ENCODE results near the gene IKBIP.
"Not testable (repeated sequence)": the region's sequence is repeated elsewhere in the genome, so short reads cannot be mapped to it uniquely, and the experiment has no call there.

The IKBIP gene, protein sequence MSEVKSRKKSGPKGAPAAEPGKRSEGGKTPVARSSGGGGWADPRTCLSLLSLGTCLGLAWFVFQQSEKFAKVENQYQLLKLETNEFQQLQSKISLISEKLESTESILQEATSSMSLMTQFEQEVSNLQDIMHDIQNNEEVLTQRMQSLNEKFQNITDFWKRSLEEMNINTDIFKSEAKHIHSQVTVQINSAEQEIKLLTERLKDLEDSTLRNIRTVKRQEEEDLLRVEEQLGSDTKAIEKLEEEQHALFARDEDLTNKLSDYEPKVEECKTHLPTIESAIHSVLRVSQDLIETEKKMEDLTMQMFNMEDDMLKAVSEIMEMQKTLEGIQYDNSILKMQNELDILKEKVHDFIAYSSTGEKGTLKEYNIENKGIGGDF

DNA sequence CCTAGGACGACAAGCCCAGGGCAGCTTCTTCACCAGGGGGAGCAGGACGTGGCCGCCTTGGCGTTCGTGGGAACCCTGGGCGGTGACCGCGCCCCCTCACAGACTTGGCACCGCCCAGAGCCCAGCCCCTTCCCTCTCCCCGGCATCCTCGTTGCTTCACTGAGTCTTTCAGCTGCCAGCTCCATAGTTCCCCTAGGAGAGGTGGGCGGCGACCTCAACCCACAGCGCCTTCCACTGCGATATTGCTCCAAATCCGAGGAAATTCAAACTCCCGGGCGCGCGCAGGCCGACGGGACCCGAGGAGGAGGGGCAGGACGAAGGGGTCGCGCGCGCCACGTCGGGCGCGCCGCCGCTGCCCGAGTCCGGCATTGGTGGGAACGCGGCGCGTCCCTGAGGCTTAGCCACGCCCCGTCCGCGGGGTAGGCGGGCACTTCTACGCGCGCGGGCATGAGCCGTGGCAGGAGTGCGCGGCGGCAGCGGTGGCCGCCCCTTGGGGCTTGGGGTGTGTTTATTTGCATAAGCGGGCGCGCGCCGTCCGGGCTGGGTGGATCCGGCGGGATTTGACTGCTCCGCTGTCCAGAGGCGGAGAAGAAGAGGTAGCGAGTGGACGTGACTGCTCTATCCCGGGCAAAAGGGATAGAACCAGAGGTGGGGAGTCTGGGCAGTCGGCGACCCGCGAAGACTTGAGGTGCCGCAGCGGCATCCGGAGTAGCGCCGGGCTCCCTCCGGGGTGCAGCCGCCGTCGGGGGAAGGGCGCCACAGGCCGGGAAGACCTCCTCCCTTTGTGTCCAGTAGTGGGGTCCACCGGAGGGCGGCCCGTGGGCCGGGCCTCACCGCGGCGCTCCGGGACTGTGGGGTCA, at the start of gene IKBIP, which contains the start of gene APAF1:
Gene IKBIP (minus strand): TSS at position 77 of the 860 bp plus-strand sequence. CDS start 87 bp downstream, outside the sequence.
Gene APAF1 (plus strand): TSS at position 579 of the 860 bp plus-strand sequence. CDS start 3,070 bp downstream, outside the sequence.
- peak; percentile 94 to 97 for DNase-seq

DNA sequence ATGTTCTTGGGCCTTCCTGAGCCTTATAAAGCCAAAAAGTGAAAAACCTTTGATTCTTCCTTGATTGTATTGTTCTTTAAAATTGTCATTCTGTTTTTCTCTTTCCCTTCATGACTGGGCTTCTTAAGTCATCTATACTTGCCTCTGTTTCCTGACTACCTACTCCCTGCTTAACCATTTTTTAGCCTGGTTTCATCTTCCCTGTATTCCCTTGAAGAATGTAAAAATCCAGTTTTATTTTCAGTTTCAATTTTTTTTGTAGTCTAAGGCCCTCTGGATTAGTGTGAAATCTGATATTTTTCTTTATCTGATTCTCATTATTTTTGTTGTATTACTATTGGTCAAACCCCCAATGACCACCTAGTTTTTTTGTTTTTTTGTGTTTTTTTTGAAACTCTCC, 46.8 kb upstream of the IKBIP start:
- DNase-seq = no peak

DNA sequence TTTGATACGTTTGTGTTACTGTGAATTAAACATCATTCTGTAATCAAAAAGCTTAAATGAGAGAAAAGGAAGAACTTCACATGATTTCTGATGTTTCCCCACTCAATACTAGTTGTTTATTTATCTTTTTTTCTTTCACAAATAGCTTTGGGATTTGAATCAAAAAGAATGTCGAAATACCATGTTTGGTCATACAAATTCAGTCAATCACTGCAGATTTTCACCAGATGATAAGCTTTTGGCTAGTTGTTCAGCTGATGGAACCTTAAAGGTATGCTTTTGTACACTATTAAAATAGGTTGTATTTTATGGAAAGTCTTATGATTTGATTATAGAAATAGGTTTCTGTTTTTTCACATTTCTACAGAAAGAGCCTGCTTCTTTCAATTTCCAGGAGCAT, 42.0 kb upstream of the IKBIP start:
- DNase-seq = no peak

DNA sequence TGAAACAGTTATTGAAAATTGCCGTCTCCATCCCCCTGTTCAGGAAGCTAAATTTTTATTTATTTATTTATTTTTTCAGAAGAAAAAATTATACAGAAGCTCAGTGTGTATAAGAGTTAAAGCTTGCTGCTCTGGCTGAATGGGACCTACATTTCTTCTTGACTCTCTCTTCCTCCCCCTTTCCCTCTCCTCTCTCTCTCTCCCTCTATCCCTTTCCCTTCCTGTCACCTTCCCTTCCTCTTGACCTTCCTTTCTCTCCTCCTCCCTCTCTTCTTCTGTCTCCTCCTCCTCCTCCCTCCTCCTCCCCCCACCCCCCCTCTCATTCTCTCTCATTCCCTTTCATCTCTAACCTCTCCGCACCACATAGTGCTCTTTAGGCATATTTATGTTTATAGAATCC, 39.6 kb upstream of the IKBIP start:
- no peak for DNase-seq

DNA sequence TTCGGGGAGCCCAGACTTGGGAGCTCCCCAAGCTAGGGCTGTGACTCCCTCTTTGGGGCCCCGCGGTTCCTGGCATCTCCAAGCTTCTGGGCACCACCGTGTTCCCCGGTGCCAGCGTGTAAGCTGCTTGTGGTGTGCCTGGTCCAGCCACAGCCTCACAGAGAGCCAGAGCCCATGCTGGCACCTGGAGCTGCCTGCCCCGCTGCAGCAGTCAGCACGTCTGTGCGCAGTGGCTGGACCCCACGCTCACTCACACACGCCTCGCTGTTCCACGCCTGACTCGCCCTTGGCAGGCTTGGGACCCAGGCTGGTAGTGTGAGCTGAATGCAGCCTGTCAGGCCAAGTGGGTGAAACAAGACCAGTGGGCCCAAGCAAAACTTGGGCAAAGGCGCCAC, 35.0 kb upstream of the IKBIP start:
- DNase-seq = no peak

DNA sequence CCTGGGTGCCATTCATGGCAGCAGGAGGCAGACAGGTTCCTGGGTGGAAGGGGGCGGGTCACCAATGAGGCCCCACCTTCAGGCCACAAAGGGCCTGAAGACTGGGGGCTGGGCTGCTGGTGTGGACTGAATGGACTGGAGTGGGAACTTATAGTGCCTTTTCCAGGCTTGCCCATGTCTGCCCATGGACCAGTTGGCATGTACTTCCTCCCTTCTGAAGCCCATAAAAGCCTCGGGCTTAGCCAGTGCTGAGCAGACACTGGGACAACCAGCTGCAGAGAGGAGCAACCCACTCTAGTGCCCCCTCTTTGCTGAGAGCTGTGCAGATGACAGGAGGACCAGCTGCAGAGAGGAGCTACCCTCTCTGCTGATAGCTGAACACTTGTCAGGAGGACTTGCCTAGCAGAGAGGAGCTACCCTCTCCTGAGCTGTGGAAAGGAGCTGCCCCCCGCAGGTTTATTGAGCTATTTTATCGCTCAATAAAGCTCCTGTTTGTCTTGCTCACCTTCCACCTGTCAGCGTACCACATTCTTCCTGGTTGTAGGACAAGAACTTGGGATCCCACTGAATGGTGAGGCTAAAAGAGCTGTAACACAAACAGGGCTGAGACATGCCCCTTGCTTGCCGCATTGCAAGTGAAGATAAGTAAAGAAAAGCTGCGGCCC, 34.5 kb upstream of the IKBIP start:
- no peak for DNase-seq

DNA sequence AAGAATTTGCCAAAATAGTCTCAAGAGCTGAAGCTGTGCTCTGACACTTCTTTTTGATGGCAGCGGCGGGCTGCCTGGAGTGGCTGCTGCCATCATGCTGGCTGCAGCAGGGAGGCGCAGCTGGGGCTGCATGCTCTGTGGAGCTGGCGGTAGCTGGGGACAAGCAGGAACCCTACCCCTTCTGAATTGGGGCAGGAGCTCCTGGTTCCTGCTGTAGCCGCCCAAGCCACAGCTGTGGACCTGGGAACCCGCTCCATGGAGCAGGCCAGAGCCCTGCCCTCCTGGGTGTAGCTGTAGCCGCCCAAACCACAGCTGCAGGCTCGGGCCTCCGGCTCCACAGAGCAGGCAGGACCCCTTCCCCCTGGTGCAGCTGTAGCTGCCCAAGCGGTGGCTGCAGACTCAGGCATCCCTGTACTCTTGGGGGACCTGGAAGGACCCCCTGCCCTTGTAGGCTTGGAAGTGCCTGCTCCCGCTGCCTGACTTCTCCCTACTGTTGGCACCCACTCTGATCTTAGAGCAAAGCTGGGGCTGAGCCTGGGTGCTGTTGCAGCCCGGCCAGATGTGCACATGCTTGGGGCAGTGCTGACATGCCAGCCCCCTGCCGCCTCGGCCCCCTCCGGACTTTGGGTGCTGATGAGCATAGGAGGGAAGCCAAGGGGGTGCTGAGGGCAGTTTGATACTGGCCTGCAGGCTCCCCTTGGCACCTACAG, 33.8 kb upstream of the IKBIP start:
- no peak for DNase-seq

DNA sequence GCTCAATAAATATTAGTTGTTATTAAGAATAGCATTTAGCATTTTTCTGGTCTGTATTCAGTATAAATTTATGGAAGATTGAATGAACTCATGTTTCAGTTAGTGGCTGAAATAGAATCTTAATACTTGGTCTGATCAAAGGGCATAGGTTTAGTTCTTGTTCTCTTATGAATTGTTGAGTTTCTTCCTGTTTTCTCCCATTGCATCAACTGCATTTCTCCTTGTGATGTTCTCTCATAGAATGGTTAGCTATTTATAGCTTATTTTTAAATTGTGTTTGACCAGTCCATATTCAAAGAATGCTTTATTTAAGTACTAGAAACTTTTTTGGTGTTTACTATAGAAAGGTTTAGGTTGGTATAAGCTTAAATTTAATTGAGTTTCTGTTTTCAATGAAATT, 30.3 kb upstream of the IKBIP start:
- DNase-seq = no peak

DNA sequence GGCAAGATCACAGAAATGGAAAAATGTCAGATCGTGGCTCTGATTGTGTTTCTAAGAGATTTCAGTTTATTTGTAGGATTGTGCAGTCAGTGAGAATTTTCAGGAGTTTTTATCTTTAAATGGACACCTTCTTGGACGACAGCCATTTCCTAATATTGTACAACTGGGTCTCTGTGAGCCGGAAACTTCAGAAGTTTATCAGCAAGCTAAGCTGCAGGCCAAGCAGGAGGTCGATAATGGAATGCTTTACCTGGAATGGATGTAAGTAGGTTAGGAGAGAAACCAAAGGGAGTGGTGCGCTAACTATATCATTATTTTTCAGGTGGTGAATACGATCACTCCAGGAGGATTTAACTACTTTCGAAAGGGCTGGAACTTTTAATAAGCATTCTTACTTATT, 26.9 kb upstream of the IKBIP start:
- no peak for DNase-seq

DNA sequence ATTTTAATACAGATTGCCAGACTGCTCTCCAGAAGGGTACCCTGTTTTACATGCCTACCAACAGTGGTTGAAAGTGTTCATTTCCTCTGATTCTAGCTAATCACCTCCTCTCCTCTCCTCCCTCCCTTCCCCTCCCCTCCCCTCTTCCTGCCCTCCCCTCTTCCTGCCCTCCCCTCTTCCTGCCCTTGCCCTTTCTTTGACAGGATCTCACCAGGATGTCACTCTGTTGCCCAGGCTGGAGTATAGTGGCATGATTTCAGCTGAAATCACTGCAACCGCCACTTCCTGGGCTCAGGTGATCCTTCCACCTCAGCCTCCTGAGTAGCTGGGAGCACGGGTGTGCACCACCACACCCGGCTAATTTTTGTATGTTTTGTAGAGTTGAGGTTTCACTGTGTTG, 25.2 kb upstream of the IKBIP start:
- no peak for DNase-seq

DNA sequence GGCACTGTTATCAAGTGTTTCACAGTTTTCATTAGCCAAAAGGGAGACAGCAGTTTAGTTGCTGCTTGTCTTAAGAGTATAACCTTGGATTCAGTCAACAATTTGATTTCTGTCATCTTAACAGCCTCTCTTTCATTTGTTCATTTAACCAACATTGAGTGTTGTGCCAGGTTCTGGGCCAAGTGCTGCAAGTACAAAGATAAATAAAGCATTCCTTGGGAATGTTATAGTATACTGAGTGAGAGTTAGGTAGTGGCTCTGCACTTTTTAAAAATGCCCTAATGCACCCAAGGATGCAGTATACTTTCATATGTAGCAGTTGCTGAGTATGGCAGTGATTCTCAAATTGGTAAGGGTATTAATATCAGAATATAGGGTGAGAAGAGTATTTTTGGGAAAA, 15.9 kb upstream of the IKBIP start:
- no peak for DNase-seq

DNA sequence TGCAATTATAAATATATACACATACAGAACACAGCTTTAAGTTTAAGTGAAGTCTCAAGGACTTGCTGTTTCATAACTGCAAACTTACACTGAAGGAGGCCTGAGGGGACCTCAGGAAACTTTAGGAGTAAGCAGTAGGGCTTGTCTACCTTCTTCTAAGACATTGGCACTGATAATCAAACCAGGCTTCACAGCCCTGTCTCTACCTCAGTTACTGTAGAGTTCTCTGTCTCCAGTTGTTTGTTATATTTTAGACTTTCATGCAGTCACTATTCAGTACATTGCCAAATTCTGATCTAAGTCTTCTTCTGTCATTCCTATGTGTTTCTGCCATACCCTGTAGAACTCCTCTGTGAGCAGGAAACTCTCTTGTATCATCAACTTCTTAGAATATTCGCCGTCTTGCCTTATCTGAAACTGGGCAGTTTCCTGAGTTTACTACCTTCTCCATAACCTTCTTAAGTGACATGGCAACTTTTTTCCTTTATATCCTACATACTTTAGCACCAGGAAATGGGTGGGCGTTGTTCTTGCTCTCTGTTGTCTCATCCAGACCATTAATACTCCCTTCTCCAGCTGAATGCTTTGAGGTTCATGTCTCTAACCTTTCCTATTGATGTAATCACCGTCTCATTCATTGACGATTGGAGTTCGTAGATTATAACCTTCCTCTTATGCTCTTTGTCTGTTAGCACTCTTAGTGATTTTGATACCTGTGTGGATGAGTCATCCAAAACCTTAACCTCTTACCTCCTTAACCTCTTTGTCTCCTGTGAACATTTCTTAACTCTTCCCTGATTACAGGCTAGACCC, 11.9 kb upstream of the IKBIP start:
- DNase-seq = no peak

DNA sequence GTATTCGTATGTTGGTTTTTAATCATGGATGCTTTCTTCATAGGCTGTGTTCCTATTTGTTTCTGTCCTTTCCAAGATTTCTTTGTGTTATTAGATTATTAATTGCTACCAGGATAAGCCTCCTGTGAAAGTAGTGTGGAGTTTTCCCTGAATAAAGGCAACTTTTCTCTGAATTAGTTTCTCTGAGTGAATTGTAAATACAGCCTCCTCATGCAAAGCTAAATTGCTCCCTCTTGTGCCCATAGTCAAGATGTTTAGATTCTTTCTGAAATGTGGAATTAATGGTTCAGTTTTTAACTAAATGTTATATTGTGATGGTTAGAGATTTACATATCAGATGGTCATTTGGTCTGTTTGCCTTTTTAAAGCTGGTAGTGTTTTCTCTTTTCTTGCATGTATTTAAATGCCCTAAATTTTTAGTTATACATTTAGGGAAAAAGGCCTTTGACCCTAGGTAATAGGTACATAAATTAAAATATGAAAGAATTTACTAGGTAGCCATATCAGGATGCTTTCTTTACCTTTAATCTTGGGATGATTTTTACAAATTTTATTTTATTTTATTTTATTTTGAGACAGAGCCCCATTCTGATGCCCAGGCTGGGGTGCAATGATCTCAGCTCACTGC, 9.4 kb upstream of the IKBIP start:
- DNase-seq = no peak

DNA sequence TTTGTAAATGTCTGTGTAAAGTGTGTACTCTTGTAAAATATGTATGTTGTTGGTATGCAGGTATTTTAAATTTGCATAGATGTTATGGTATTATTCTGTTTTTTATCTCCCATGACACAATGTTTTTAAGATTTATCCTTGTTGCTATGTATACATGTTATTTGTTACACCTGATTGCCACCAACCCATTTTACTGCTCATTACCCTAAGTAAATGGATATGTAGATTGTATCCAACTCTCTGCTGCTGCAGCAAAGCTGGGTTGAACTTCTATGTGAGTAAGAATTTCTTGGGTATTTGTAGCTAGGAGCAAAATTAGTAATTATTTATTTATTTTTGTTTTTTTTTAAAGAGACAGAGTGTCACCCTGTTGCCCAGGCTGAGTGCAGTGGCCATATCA, 6.7 kb upstream of the IKBIP start:
- DNase-seq = no peak

DNA sequence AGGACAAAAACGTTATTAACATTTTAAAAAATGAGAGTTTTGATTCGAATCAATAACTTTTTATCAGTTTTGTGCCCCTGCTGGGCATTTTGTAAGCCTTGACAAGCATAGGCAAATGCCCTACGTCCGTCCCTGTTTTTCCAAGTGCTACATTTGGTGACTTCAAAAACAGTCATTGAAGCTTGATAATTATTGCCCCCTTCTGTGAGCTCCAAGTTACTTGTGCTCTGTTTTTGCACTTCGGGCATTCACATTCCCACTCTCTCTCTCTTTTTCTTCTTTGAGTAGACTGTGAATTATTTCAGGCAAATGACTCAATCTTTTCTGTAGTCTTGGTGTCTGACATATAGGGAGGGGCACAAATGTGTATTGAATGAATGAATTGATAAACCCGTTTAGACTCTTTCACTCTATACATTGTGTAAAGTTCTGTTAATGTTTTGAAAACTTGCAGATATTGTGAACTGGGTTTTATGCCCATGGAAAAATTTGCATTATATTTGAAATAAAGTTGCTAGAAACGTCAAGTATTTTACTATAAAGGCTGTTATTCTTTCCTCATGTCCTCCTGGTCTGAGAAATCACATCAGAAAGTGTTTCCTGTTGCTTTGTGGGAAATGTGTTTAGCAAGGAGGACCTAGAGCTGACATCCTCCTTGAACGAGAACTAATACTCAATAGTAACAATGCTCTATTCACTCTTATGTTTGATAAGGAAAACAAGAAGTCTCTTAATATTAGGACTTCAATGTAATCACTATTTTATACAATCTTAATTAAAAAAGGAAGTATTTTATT, 1.9 kb upstream of the IKBIP start:
- no peak for DNase-seq

DNA sequence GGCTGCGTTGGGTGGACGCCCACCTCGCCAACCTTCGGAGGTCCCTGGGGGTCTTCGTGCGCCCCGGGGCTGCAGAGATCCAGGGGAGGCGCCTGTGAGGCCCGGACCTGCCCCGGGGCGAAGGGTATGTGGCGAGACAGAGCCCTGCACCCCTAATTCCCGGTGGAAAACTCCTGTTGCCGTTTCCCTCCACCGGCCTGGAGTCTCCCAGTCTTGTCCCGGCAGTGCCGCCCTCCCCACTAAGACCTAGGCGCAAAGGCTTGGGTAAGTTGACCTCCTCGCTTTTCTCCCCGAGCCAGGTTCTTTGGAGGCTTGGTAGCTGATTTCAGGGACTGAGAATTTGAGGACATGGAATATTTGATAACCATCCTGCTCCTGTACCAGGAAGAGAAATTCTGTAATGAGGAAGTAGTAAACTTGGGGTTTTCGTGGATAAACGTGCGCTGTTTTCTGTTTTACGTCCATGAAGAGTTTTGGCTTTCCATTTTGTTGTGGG, 1.0 kb upstream of the IKBIP start:
- no peak for DNase-seq

DNA sequence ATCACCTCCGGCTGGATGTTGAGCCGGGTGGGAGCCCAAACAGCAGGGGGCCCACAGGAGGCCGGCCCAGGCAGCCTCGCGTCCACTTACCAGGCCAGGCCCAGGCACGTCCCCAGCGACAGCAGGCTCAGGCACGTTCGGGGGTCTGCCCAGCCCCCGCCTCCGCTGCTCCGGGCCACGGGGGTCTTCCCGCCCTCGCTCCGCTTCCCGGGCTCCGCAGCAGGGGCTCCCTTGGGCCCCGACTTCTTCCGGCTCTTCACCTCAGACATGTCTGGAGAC, 216 bp downstream of the IKBIP start:
- no peak for DNase-seq

DNA sequence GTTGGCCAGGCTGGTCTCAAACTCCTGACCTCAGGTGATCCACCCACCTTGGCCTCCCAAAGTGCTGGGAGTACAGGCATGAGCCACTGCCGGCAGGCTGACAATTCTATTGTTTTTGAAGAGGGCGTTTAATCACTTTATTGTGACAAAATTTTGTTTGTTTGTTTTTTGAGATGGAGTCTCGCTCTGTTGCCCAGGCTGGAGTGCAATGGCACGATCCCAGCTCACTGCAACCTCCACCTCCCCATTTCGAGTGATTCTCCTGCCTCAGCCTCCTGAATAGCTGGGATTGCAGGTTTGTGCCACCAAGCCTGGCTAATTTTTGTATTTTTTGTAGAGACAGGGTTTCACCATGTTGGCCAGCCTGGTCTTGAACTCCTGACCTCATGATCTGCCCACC, 1.8 kb downstream of the IKBIP start:
- DNase-seq = not testable (repeated sequence)

DNA sequence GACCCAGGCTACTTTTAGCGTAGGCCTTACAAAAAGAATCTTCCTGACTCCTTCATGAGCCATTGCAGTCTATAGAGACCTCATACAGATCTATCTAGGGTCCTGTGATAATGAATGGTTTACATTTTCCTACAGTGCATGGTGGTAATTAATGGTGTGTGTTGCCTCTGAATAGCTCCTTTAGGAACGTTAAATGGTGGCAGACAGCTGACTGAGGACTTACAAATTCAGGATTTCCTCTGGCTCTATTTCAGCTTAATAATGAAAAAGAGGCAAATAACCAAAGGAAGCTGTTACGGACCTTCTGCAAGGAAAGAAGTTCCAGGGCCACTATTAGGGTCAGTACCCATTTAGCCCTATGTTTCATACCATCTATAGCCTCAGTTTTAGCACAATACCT, 5.1 kb downstream of the IKBIP start:
- no peak for DNase-seq

DNA sequence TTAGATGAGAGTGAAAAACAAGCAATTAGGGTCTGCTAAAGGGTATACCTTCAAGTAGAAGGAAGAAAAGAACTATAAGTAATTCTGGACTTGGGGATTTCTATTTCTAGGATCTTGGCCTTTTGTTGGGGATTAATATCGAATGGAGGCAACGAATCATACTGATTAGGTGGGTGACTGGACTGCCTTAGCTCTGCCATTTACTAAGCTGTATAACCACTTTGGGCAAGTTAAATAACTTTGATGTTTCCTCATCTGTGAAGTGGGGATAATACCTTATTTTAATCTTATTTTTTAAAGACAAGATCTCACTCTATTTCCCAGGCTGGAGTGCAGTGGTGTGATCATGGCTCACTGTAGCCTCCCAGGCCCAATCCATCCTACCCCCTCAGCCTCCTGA, 6.6 kb downstream of the IKBIP start:
- DNase-seq = no peak

DNA sequence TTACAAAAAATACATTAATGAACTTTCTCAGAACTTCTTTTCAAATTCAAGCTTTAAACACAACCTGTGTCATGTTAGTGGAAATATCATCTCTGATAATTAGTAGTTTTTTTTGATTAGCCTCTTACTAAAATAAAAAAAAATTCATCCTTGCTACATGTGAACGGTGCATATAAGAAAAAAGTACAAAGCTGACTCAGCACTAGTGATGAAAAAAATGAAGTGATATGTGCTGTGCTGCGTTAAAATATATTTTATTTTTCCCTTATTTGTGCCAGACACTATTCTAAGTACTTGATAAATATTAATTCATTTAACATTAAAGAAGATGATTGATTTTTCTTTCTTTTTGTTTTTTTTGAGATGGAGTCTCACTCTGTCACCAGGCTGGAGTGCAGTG, 7.5 kb downstream of the IKBIP start:
- DNase-seq = no peak

Measured in stimulated activated CD4-positive, alpha-beta T cell treated with anti-CD3 and anti-CD28 coated beads, Interleukin-4, amount 100 ng/mL, for 4 hours (primary cell).